HG03039 (cell line): ENCODE results near the gene THOC2.
"Not testable (repeated sequence)": the region's sequence is repeated elsewhere in the genome, so short reads cannot be mapped to it uniquely, and the experiment has no call there.

Experiments
- ATAC-seq: cut with Tn5 transposase; IDR thresholded peaks from one replicate; pipeline ENCODE4 v1.9.1; 2021; ENCODE audit warnings: mild to moderate bottlenecking, moderate library complexity; ENCODE audit not compliant: unreplicated experiment

THOC2 gene

GRCh38 chrX:123735137-123735536 is 2.3 kb upstream of the THOC2 start:
- not testable (repeated sequence) for ATAC-seq

- ATAC-seq = not testable (repeated sequence)
Observed at GRCh38 chrX:123734079-123734478, 1.2 kb upstream of the THOC2 start.

GRCh38 chrX:123731987-123732669 is 724 bp downstream of the THOC2 start:
- no peak for ATAC-seq

- ATAC-seq = no peak
Observed at GRCh38 chrX:123731258-123731986, 1.4 kb downstream of the THOC2 start.

- no peak for ATAC-seq
Observed at GRCh38 chrX:123728554-123728953, 4.3 kb downstream of the THOC2 start.

- no peak for ATAC-seq
Observed at GRCh38 chrX:123728016-123728415, 4.8 kb downstream of the THOC2 start.

GRCh38 chrX:123722193-123722592 is 10.7 kb downstream of the THOC2 start:
- ATAC-seq = not testable (repeated sequence)

- no peak for ATAC-seq
Observed at GRCh38 chrX:123720486-123720885, 12.4 kb downstream of the THOC2 start.

- ATAC-seq = no peak
Observed at GRCh38 chrX:123713841-123714240, 19.0 kb downstream of the THOC2 start.

- no peak for ATAC-seq
Observed at GRCh38 chrX:123713434-123713833, 19.4 kb downstream of the THOC2 start.

- not testable (repeated sequence) for ATAC-seq
Observed at GRCh38 chrX:123711201-123711600, 21.7 kb downstream of the THOC2 start.

- no peak for ATAC-seq
Observed at GRCh38 chrX:123704781-123705180, 28.1 kb downstream of the THOC2 start.

GRCh38 chrX:123698979-123699520 is 33.8 kb downstream of the THOC2 start:
- ATAC-seq = no peak

GRCh38 chrX:123696334-123696733 is 36.5 kb downstream of the THOC2 start:
- ATAC-seq = no peak

GRCh38 chrX:123695242-123695641 is 37.6 kb downstream of the THOC2 start:
- no peak for ATAC-seq

GRCh38 chrX:123691776-123692175 is 41.1 kb downstream of the THOC2 start:
- no peak for ATAC-seq

GRCh38 chrX:123688524-123688923 is 44.3 kb downstream of the THOC2 start:
- no peak for ATAC-seq

- no peak for ATAC-seq
Observed at GRCh38 chrX:123685232-123685631, 47.6 kb downstream of the THOC2 start.

GRCh38 chrX:123682186-123682585 is 50.7 kb downstream of the THOC2 start:
- ATAC-seq = no peak

GRCh38 chrX:123679733-123680460 is 53.0 kb downstream of the THOC2 start:
- ATAC-seq = not testable (repeated sequence)

- ATAC-seq = no peak
Observed at GRCh38 chrX:123675154-123675553, 57.7 kb downstream of the THOC2 start.
